HEK293 (cell line): ENCODE results near the gene RTF2.

Experiments used
- CTCF ChIA-PET: fragments of 350-600 bp; formaldehyde crosslinking; extraction: SDS; loops from one replicate; lab custom pipeline; 2021; ENCODE audit warnings: antibody characterized with exemption; lab: Yijun Ruan, JAX
- POLR2A ChIA-PET: fragments of 300-600 bp; formaldehyde crosslinking; extraction: SDS; loops from one replicate; lab custom pipeline; 2020; ENCODE audit warnings: antibody characterized with exemption, inconsistent platforms; lab: Yijun Ruan, JAX
- H3K27ac ChIP-seq: fragments of 200-500 bp; sonication (Bioruptor generic); 2 replicates; pipeline ENCODE4 v1.5.1; 2014; ENCODE audit warnings: low read depth, low read length, control low read depth, inconsistent platforms; ENCODE audit errors: extremely low read depth
- H3K36me3 ChIP-seq, 2 experiments: fragments of 200-500 bp in 1 of 2; sonication (Bioruptor generic) in 1 of 2; 1 replicate in 1 of 2; 2 replicates in 1 of 2; pipeline ENCODE4 v1.5.1; 2014 to 2017; ENCODE audit warnings: inconsistent platforms in 2 of 2, low read length in 2 of 2; ENCODE audit not compliant: control insufficient read depth in 2 of 2, insufficient read depth in 1 of 2
- H3K4me1 ChIP-seq: fragments of 200-500 bp; sonication (Bioruptor generic); 2 replicates; pipeline ENCODE4 v1.5.1; 2014; ENCODE audit warnings: mild to moderate bottlenecking, low read length, inconsistent platforms; ENCODE audit not compliant: control insufficient read depth, insufficient read depth
- H3K4me3 ChIP-seq: 2 replicates; pipeline ENCODE4 v1.5.1; 2011; ENCODE audit warnings: low read depth, mild to moderate bottlenecking, control low read depth, low read length, moderate library complexity
- H3K9me3 ChIP-seq: fragments of 200-500 bp; sonication (Bioruptor generic); 2 replicates; pipeline ENCODE4 v1.5.1; 2014; ENCODE audit warnings: low read depth, low read length, inconsistent platforms; ENCODE audit not compliant: control insufficient read depth, insufficient read depth
- EGR2 ChIP-seq: fragments of 450-650 bp; formaldehyde crosslinking; IDR thresholded peaks from 2 replicates; pipeline ENCODE4 v1.5.1; 2016; ENCODE audit warnings: low read depth, missing biosample characterization, missing genetic modification characterization
- GLI2 ChIP-seq: fragments of 450-650 bp; formaldehyde crosslinking; IDR thresholded peaks from 2 replicates; pipeline ENCODE4; 2017; ENCODE audit warnings: missing biosample characterization, missing genetic modification characterization, low read depth, borderline replicate concordance
- ZBTB21 ChIP-seq: fragments of 450-650 bp; formaldehyde crosslinking; IDR thresholded peaks from 2 replicates; pipeline ENCODE4 v1.5.1; 2017; ENCODE audit warnings: missing biosample characterization, missing genetic modification characterization
- ZFHX2 ChIP-seq: fragments of 450-650 bp; formaldehyde crosslinking; conservative IDR thresholded peaks from 2 replicates; pipeline ENCODE4 v1.5.1; 2016; ENCODE audit warnings: missing biosample characterization, missing genetic modification characterization
- ZNF155 ChIP-seq: fragments of 450-650 bp; formaldehyde crosslinking; IDR thresholded peaks from 2 replicates; pipeline ENCODE4 v1.5.1; 2016; ENCODE audit warnings: missing biosample characterization, missing genetic modification characterization
- ZNF157 ChIP-seq: fragments of 450-650 bp; formaldehyde crosslinking; IDR thresholded peaks from 2 replicates; pipeline ENCODE4 v1.5.1; 2016; ENCODE audit warnings: missing biosample characterization, missing genetic modification characterization
- ZNF48 ChIP-seq: fragments of 450-650 bp; formaldehyde crosslinking; IDR thresholded peaks from 2 replicates; pipeline ENCODE4 v1.5.1; 2016; ENCODE audit warnings: missing biosample characterization, missing genetic modification characterization
- ZNF660 ChIP-seq: fragments of 450-650 bp; IDR thresholded peaks from 2 replicates; pipeline ENCODE4 v1.5.1; 2018; ENCODE audit warnings: missing biosample characterization, mild to moderate bottlenecking, missing genetic modification characterization
- ZNF76 ChIP-seq: fragments of 450-650 bp; formaldehyde crosslinking; IDR thresholded peaks from 2 replicates; pipeline ENCODE4; 2016; ENCODE audit warnings: low read depth, missing biosample characterization, missing genetic modification characterization, borderline replicate concordance
- ZNF785 ChIP-seq: fragments of 450-650 bp; formaldehyde crosslinking; IDR thresholded peaks from 2 replicates; pipeline ENCODE4 v1.5.1; 2016; ENCODE audit warnings: missing biosample characterization, missing genetic modification characterization
- TF ChIP-seq, protein P1 (sequence below): fragments of 450-650 bp; formaldehyde crosslinking; IDR thresholded peaks from 2 replicates; pipeline ENCODE4 v1.5.1; 2016; ENCODE audit warnings: missing biosample characterization, missing genetic modification characterization
- TF ChIP-seq, protein P2 (sequence below): fragments of 450-650 bp; formaldehyde crosslinking; IDR thresholded peaks from 2 replicates; pipeline ENCODE4 v1.5.1; 2016; ENCODE audit warnings: missing biosample characterization, missing genetic modification characterization
- TF ChIP-seq, protein P3 (sequence below): fragments of 450-650 bp; formaldehyde crosslinking; IDR thresholded peaks from 2 replicates; pipeline ENCODE4; 2016; ENCODE audit warnings: missing biosample characterization, missing genetic modification characterization
- TF ChIP-seq, protein P4 (sequence below): fragments of 450-650 bp; formaldehyde crosslinking; IDR thresholded peaks from 2 replicates; pipeline ENCODE4 v1.5.1; 2017; ENCODE audit warnings: missing biosample characterization, missing genetic modification characterization
- TF ChIP-seq, protein P5 (sequence below): fragments of 450-650 bp; formaldehyde crosslinking; IDR thresholded peaks from 2 replicates; pipeline ENCODE4 v1.5.1; 2016; ENCODE audit warnings: missing biosample characterization, missing genetic modification characterization, borderline replicate concordance

Gene RTF2

DNA sequence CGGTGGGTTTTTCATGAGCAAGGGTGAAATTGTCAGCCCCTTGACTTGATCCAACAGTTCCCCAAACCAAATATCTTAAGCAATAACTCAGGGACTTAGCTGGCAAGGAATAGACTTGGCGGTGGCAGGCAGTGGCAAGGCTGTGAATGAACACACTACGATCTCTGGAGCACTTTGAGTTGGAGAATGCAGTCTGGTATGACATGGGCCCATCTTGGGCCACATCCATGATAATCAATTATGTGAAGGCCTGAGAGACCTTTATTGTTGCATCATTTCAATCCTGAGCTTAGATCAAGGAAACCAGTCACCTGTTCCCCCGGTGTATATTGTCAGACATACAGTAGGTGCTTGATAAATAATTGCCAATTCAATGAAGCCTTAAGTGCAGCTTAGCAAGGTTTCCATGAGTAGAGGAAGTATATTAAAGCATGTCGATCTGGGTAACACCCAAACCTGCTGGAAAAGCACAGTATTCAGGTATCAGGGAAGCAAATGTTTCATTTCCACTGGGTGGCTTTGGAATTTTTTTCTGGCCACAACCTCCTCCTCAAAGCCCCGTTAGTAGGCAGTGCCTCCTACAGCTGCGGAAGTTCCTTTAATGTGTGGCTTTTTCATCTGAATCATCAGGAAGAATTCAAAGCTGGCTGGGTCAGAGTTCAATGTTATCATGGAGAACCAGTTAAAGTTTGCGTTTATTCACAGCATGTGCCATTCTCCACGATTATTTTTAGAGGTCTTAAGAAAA, 46.2 kb upstream of the RTF2 start:
- Histone ChIP-seq H3K9me3 (no peaks in the 10 kb centered on the region), H3K4me1 (no peaks in the 10 kb centered on the region), H3K4me3 (no peak overlapping the region), H3K27ac (no peak overlapping the region), H3K36me3 (peaks cover 0 to 5% of the 10 kb centered on the region in 2 experiments; a peak in 1 of 3 replicates)
- CTCF ChIA-PET, result interaction anchor here (0.9 to 1.1 kb wide), 2 partner anchors 16 to 128 kb away, joined by 3 to 5 read pairs; no protein-coding TSS in a partner anchor
- POLR2A ChIA-PET, result interaction anchor here (0.6 kb wide), 1 partner anchor 40 kb away, joined by 3 read pairs; no protein-coding TSS in a partner anchor
- TF ChIP-seq, protein P1, sequence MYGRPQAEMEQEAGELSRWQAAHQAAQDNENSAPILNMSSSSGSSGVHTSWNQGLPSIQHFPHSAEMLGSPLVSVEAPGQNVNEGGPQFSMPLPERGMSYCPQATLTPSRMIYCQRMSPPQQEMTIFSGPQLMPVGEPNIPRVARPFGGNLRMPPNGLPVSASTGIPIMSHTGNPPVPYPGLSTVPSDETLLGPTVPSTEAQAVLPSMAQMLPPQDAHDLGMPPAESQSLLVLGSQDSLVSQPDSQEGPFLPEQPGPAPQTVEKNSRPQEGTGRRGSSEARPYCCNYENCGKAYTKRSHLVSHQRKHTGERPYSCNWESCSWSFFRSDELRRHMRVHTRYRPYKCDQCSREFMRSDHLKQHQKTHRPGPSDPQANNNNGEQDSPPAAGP (tag by site-specific recombination), result no peak
- TF ChIP-seq EGR2 (tag by site-specific recombination) (peak; percentile 78), ZNF48 (no peak), ZFHX2 (tag by site-specific recombination) (peak; percentile 70)
- TF ChIP-seq, protein P2, sequence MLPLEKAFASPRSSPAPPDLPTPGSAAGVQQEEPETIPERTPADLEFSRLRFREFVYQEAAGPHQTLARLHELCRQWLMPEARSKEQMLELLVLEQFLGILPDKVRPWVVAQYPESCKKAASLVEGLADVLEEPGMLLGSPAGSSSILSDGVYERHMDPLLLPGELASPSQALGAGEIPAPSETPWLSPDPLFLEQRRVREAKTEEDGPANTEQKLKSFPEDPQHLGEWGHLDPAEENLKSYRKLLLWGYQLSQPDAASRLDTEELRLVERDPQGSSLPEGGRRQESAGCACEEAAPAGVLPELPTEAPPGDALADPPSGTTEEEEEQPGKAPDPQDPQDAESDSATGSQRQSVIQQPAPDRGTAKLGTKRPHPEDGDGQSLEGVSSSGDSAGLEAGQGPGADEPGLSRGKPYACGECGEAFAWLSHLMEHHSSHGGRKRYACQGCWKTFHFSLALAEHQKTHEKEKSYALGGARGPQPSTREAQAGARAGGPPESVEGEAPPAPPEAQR (tag by site-specific recombination), result no peak
- TF ChIP-seq, all 188 proteins: peak for 2

DNA sequence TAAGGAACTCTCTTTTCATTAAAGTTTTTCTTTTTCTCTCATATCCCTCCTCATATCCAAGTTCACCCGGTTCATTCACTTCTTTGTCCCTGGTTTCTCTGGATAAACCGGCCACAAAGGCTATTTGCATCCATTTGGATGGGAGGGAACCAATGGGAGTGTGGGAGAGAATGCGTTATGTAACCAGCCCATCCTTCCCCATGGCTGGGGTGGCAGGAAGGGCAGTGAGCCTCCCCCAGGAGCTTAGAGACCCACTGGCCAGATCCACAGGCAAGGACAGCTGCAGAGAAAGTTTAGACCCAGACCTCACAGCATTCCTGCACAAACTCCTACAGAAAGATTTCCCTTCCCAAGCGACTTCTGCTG, 45.6 kb upstream of the RTF2 start:
- Histone ChIP-seq H3K4me1 (no peaks in the 10 kb centered on the region), H3K9me3 (no peaks in the 10 kb centered on the region), H3K4me3 (no peak overlapping the region), H3K36me3 (no peaks in the 10 kb centered on the region), H3K27ac (no peak overlapping the region)
- TF ChIP-seq, protein P3, sequence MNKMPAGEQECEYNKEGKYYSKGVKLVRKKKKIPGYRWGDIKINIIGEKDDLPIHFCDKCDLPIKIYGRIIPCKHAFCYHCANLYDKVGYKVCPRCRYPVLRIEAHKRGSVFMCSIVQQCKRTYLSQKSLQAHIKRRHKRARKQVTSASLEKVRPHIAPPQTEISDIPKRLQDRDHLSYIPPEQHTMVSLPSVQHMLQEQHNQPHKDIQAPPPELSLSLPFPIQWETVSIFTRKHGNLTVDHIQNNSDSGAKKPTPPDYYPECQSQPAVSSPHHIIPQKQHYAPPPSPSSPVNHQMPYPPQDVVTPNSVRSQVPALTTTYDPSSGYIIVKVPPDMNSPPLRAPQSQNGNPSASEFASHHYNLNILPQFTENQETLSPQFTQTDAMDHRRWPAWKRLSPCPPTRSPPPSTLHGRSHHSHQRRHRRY (tag by site-specific recombination), result no peak
- TF ChIP-seq ZNF157 (no peak), ZNF785 (tag by site-specific recombination) (no peak), ZNF76 (tag by site-specific recombination) (no peak), ZBTB21 (tag by site-specific recombination) (no peak), GLI2 (tag by site-specific recombination) (no peak)
- TF ChIP-seq, protein P4, sequence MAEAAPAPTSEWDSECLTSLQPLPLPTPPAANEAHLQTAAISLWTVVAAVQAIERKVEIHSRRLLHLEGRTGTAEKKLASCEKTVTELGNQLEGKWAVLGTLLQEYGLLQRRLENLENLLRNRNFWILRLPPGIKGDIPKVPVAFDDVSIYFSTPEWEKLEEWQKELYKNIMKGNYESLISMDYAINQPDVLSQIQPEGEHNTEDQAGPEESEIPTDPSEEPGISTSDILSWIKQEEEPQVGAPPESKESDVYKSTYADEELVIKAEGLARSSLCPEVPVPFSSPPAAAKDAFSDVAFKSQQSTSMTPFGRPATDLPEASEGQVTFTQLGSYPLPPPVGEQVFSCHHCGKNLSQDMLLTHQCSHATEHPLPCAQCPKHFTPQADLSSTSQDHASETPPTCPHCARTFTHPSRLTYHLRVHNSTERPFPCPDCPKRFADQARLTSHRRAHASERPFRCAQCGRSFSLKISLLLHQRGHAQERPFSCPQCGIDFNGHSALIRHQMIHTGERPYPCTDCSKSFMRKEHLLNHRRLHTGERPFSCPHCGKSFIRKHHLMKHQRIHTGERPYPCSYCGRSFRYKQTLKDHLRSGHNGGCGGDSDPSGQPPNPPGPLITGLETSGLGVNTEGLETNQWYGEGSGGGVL (tag by site-specific recombination), result no peak
- POLR2A ChIA-PET, result interaction anchor here (0.6 kb wide), 1 partner anchor 40 kb away, joined by 3 read pairs; no protein-coding TSS in a partner anchor
- CTCF ChIA-PET, result interaction anchor here (1.1 kb wide), 1 partner anchor 128 kb away, joined by 5 read pairs; no protein-coding TSS in a partner anchor

DNA sequence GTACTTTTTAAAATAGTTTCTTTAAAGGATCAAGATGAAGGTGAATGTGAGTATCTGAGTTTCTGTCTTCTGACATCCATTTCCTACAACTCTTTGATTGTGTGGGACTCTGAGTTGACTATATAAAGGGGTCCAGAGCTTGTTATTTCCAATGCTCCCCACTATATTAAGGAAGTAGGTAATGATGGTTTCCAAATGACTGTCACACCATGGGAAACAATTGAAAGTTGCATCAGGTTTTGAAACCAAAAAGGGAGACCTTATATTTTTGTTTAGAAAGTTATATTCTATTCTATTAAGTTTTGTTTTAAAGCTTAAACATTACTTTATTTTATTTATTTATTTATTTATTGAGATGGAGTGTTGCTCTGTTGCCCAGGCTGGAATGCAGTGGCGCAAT, 45.2 kb upstream of the RTF2 start:
- POLR2A ChIA-PET, result interaction anchor here (0.6 kb wide), 1 partner anchor 41 kb away, joined by 3 read pairs; no protein-coding TSS in a partner anchor
- CTCF ChIA-PET, result interaction anchor here (1.1 kb wide), 1 partner anchor 127 kb away, joined by 5 read pairs; no protein-coding TSS in a partner anchor

More for the DNA sequence above, 45.2 kb upstream of the RTF2 start:
- Histone ChIP-seq H3K4me3 (no peak overlapping the region), H3K27ac (no peak overlapping the region), H3K9me3 (no peaks in the 10 kb centered on the region), H3K36me3 (no peaks in the 10 kb centered on the region), H3K4me1 (no peaks in the 10 kb centered on the region)
- TF ChIP-seq ZNF660 (tag by site-specific recombination), result no peak
- no peak for TF ChIP-seq ZNF155
- TF ChIP-seq, protein P5, sequence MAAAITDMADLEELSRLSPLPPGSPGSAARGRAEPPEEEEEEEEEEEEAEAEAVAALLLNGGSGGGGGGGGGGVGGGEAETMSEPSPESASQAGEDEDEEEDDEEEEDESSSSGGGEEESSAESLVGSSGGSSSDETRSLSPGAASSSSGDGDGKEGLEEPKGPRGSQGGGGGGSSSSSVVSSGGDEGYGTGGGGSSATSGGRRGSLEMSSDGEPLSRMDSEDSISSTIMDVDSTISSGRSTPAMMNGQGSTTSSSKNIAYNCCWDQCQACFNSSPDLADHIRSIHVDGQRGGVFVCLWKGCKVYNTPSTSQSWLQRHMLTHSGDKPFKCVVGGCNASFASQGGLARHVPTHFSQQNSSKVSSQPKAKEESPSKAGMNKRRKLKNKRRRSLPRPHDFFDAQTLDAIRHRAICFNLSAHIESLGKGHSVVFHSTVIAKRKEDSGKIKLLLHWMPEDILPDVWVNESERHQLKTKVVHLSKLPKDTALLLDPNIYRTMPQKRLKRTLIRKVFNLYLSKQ (tag by site-specific recombination), result no peak
